GM15510 (cell line): ENCODE results near the gene MVK.

Experiments used
- POLR2A ChIP-seq: IDR thresholded peaks from 3 replicates; pipeline ENCODE4 v1.6.1; 2011; ENCODE audit warnings: borderline replicate concordance; ENCODE audit not compliant: insufficient read length; ENCODE audit errors: extremely low read depth

MVK gene

GRCh38 chr12:109632342-109632741 is 58.7 kb downstream of the MVK start:
- no peak for TF ChIP-seq POLR2A

DNA sequence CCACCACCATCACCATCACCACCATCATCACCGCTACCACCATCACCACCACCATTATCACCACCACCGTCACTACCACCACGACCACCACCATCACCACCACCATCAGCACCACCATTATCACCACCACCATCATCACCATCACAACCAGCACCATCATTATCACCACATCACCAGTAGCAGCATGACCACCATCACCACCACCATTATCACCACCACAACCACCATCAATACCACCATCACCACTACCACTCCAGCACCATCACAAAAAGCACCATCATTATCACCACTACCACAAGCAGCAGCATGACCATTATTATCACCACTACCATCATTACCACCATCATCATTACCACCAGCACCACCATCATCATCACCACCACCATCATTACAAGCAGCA is 62.1 kb downstream of the MVK start:
- TF ChIP-seq POLR2A, result no peak

- TF ChIP-seq POLR2A, result no peak
Measured at GRCh38 chr12:109637348-109637747, 63.8 kb downstream of the MVK start.

DNA sequence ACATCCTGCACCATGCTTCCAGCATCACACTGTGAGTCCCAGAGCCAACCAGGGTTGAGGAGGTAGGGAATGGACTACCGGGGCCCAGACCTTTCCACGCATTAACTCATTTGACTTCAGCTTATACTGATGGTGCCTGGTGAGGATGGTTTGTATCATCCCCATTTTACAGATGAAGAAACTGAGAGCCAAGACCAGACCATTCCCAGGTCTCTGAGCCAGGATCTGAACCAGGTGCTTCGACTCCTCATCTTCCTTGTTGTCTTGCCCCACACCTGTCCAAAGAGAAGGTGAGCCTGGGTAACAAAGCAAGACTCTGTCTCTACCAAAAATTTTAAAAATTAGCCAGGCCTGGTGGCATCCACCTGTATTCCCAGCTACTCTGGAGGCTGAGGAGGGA is 64.4 kb downstream of the MVK start:
- TF ChIP-seq POLR2A, result no peak

DNA sequence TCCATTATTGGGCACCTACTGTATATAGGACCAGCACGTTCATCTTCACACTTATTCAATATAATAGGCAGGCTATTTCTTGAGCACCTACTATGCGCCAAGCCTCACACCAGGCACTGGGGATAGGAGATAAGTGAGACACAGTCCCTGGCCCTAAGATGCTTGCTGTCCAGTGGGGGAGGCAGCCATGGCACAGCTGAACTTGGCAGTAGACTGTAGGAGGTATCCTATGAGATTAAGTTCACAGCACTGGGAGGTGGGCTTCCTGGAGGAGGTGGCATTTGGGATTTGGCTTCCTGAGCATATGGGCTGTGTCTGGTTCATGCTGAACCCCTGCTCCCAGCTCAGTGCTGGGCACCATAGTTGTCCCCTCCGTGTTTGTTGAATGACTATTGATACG is 65.1 kb downstream of the MVK start:
- TF ChIP-seq POLR2A, result no peak

GRCh38 chr12:109639151-109639872 is 65.7 kb downstream of the MVK start:
- TF ChIP-seq POLR2A, result no peak

GRCh38 chr12:109640961-109641360 is 67.4 kb downstream of the MVK start:
- no peak for TF ChIP-seq POLR2A

GRCh38 chr12:109641422-109641821 is 67.8 kb downstream of the MVK start:
- TF ChIP-seq POLR2A, result no peak

- TF ChIP-seq POLR2A, result no peak
Measured at GRCh38 chr12:109642506-109643132, 69.0 kb downstream of the MVK start.

GRCh38 chr12:109645194-109645593 is 71.6 kb downstream of the MVK start:
- no peak for TF ChIP-seq POLR2A

DNA sequence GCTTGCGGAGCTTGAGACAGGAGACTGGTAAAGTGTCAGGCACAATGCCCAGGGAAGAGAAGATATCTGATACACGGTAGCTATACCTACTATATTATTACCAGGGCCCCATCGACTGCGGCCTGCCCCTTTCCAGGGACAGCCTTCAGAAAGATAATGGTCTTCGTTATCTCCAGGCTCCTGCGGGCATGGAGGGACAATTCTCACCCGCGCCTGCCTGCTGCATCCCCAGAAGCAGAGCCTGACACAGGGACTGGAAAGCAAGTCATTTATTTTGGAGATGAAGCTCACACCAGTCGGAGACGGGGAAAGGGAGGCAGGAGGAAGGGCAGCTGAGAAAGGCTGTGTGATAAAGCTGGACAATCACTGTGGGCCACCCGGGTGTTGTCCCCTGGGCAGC is 72.1 kb downstream of the MVK start:
- TF ChIP-seq POLR2A, result no peak
